ENCODE measurements around the gene KLK7. TPM values are rescaled to one million over a fixed set of nuclear protein-coding genes. Genes with fewer than 3 reads are reported as not detected.

KLK7 gene
- total RNA-seq, 2 experiments from 2014 or later = not detected

DNA sequence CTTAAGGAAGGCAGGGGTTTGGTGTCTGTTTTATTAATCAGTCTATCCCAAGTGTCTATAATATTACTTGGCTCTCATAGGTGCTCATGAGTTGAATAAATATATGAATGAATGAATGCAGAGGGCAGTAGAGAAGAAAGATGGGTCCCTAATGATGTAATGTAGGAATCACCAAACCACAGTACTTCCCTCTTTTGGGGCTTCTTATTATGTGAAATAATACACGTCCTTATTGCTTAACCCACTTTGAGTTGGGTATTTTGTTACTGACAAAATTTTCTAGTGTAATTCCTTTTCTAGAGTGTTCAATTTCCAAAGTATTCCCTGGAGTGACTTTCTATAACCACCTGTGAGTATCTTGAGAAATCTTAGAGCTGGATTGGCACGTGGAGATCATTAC, 44.1 kb downstream of the KLK7 start:
- no peak overlapping the region for H3K4me3 Mint-ChIP-seq
- ATAC-seq (no peak), DNase-seq (no peak)
- H3K27me3 Mint-ChIP-seq (ENCODE audit: low read depth) = no peaks in the 10 kb centered on the region
- no peaks in the 10 kb centered on the region for H3K4me1 Mint-ChIP-seq (ENCODE audit: low read depth)
- H3K9me3 Mint-ChIP-seq (ENCODE audit: insufficient read depth) = no peaks in the 10 kb centered on the region
- ChIA-PET CTCF (no interaction called here), POLR2A (no interaction called here)
- no peak overlapping the region for H3K27ac Mint-ChIP-seq
- no peaks in the 10 kb centered on the region for H3K36me3 Mint-ChIP-seq (ENCODE audit: low read depth)

- no peak for ATAC-seq
- ChIA-PET CTCF (interaction anchor here (1.3 kb wide), 1 partner anchor 12 kb away, joined by 4 read pairs; no protein-coding TSS in a partner anchor), POLR2A (no interaction called here)
- Mint-ChIP-seq H3K27me3 (ENCODE audit: low read depth) (peaks cover 15% of the 10 kb centered on the region), H3K4me1 (ENCODE audit: low read depth) (peaks cover 3% of the 10 kb centered on the region), H3K4me3 (no peak overlapping the region), H3K36me3 (ENCODE audit: low read depth) (no peaks in the 10 kb centered on the region), H3K9me3 (ENCODE audit: insufficient read depth) (no peaks in the 10 kb centered on the region), H3K27ac (no peak overlapping the region)
- no peak for DNase-seq
These were observed 50.1 kb downstream of the KLK7 start for GRCh38 chr19:50933640-50934039.

DNA sequence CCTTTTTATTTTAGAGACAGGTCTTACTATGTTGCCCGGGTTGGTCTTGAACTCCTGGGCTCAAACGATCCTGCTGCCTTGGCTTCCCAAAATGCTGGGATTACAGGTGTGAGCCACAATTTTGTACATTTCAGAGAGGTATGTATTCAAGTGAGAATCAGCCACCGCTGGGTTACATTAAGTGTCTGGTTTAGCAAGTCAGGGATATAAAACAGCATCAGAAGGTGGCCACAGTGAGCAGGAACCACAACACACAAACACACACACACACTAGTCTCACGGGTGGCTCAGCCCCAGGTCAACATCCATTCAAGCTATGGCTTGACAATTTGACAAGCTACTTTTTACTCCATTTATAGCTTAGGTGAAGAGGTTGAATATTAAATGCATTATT, 51.0 kb downstream of the KLK7 start:
- CTCF ChIA-PET = interaction anchor here (1.3 kb wide), 1 partner anchor 11 kb away, joined by 4 read pairs; no protein-coding TSS in a partner anchor
- POLR2A ChIA-PET = no interaction called here
- peaks cover 3% of the 10 kb centered on the region for H3K4me1 Mint-ChIP-seq (ENCODE audit: low read depth)

DNA sequence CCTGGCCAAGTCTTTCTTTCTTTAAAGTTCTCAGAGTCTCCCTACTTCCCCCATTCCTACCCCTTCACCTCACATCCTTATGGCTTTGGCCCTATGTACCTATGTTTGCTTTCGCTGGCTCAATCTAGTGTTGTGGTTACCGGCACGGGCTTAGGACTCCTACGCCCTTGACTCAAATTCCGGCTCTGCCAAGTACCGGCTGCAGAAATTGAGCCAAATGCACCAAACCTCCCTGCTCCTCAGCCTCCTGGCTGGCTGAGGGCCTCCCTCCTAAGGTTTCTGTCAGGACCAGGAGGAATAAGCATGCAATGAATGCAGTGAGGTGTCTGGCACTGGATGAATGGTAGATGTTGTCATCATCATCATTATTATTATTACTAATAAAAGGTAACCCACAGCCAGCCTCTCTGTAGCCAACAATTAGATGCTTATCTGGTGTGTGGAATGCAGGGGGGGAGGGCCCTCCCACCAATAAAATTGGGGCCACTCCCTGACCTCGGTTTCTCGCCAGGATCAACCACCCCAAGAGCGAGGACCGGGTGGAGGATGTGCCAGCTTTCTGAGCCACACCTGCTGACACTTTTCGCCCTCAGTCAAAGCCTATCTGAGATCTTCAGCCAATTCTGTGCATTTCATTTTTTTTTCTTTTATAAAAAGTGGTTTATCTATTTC, 51.6 kb downstream of the KLK7 start:
- H3K27me3 Mint-ChIP-seq (ENCODE audit: low read depth) = peaks cover 15% of the 10 kb centered on the region
- ChIA-PET CTCF (no interaction called here), POLR2A (no interaction called here)
- no peaks in the 10 kb centered on the region for H3K9me3 Mint-ChIP-seq (ENCODE audit: insufficient read depth)
- peaks cover 3% of the 10 kb centered on the region for H3K4me1 Mint-ChIP-seq (ENCODE audit: low read depth)
- H3K36me3 Mint-ChIP-seq (ENCODE audit: low read depth) = no peaks in the 10 kb centered on the region
- H3K4me3 Mint-ChIP-seq = no peak overlapping the region
- ATAC-seq (no peak), DNase-seq (no peak)
- H3K27ac Mint-ChIP-seq = no peak overlapping the region

More for the DNA sequence above, 51.0 kb downstream of the KLK7 start:
- H3K27me3 Mint-ChIP-seq (ENCODE audit: low read depth) = peaks cover 15% of the 10 kb centered on the region
- H3K9me3 Mint-ChIP-seq (ENCODE audit: insufficient read depth) = no peaks in the 10 kb centered on the region
- ATAC-seq (no peak), DNase-seq (no peak)
- no peak overlapping the region for H3K27ac Mint-ChIP-seq
- H3K36me3 Mint-ChIP-seq (ENCODE audit: low read depth) = no peaks in the 10 kb centered on the region
- no peak overlapping the region for H3K4me3 Mint-ChIP-seq

GRCh38 chr19:50931023-50931422, 52.7 kb downstream of the KLK7 start:
- ATAC-seq (no peak), DNase-seq (no peak)
- Mint-ChIP-seq H3K4me1 (ENCODE audit: low read depth) (peaks cover 3% of the 10 kb centered on the region), H3K27ac (no peak overlapping the region), H3K9me3 (ENCODE audit: insufficient read depth) (no peaks in the 10 kb centered on the region), H3K27me3 (ENCODE audit: low read depth) (peaks cover 18% of the 10 kb centered on the region), H3K36me3 (ENCODE audit: low read depth) (no peaks in the 10 kb centered on the region), H3K4me3 (no peak overlapping the region)
- ChIA-PET POLR2A (no interaction called here), CTCF (interaction anchor here (1.3 to 2.1 kb wide), 3 partner anchors 10 to 165 kb away, joined by 4 to 6 read pairs (median 6); no protein-coding TSS in a partner anchor)

GRCh38 chr19:50928831-50929230, 54.9 kb downstream of the KLK7 start:
- Mint-ChIP-seq H3K27me3 (ENCODE audit: low read depth) (peaks cover 18% of the 10 kb centered on the region), H3K4me1 (ENCODE audit: low read depth) (peaks cover 3% of the 10 kb centered on the region), H3K4me3 (no peak overlapping the region), H3K36me3 (ENCODE audit: low read depth) (no peaks in the 10 kb centered on the region), H3K27ac (no peak overlapping the region), H3K9me3 (ENCODE audit: insufficient read depth) (no peaks in the 10 kb centered on the region)
- DNase-seq (no peak), ATAC-seq (no peak)
- ChIA-PET CTCF (interaction anchor here (1.2 kb wide), 1 partner anchor 92 kb away, joined by 3 read pairs; no protein-coding TSS in a partner anchor), POLR2A (no interaction called here)

Other genes with a start within 250 kb of the KLK7 start
- not detected for gene GPR32, start 213.5 kb downstream of the KLK7 start, total RNA-seq
- gene ACP4, start 193.5 kb downstream of the KLK7 start, total RNA-seq = not detected
- under 1 TPM; 0.45 to 0.47 TPM for gene KLK1, start 160.1 kb downstream of the KLK7 start, total RNA-seq
- gene KLK15, start 150.3 kb downstream of the KLK7 start, total RNA-seq = not detected
- not detected for gene KLK3, start 129.0 kb downstream of the KLK7 start, total RNA-seq
- gene KLK2, start 110.5 kb downstream of the KLK7 start, total RNA-seq = not detected
- gene KLK4, start 72.5 kb downstream of the KLK7 start, total RNA-seq = not detected
- not detected for gene KLK5, start 30.9 kb downstream of the KLK7 start, total RNA-seq
- gene KLK6, start 14.3 kb downstream of the KLK7 start, total RNA-seq = not detected
- gene KLK8, start 17.7 kb upstream of the KLK7 start, total RNA-seq = not detected
- gene KLK10, start 35.8 kb upstream of the KLK7 start, total RNA-seq = not detected
- not detected for gene KLK11, start 42.7 kb upstream of the KLK7 start, total RNA-seq
- gene KLK12, start 51.1 kb upstream of the KLK7 start, total RNA-seq = not detected
- not detected for gene KLK13, start 81.2 kb upstream of the KLK7 start, total RNA-seq
- under 1 TPM in 1 of 2 experiments, not detected in 1; 0.57 TPM for gene KLK14, start 99.0 kb upstream of the KLK7 start, total RNA-seq
- gene CTU1, start 124.5 kb upstream of the KLK7 start, total RNA-seq = 1 to 10 TPM; 8.7 to 10.0 TPM
- gene SIGLEC9, start 141.0 kb upstream of the KLK7 start, total RNA-seq = under 1 TPM; 0.58 to 0.60 TPM
- gene SIGLEC7, start 158.4 kb upstream of the KLK7 start, total RNA-seq = not detected
- gene CD33, start 241.2 kb upstream of the KLK7 start, total RNA-seq = 1 to 10 TPM; 2.3 to 4.0 TPM